ENCODE measurements around the gene C6orf89.

C6orf89 gene

GRCh38 chr6:36885461-36886401, at the start of gene C6orf89:
Gene C6orf89 (plus strand): TSS chr6:36885952. CDS start chr6:36899445, 13,493 bp downstream.
- DNase-seq, result peak; percentile 99 to 100

GRCh38 chr6:36836111-36837021, 49.4 kb upstream of the C6orf89 start:
- DNase-seq, result no peak

- no peak for DNase-seq
Observed at GRCh38 chr6:36837022-36837339, 48.8 kb upstream of the C6orf89 start.

GRCh38 chr6:36837686-36838085, 48.1 kb upstream of the C6orf89 start:
- DNase-seq, result no peak

GRCh38 chr6:36838896-36839748, 46.6 kb upstream of the C6orf89 start, which contains the start of gene CPNE5:
Gene CPNE5 (minus strand): TSS chr6:36839444. CDS start chr6:36839377, 67 bp downstream.
- no peak for DNase-seq

- no peak for DNase-seq
Observed at GRCh38 chr6:36839749-36840431, 45.9 kb upstream of the C6orf89 start.

GRCh38 chr6:36840432-36841403, 45.0 kb upstream of the C6orf89 start:
- DNase-seq, result no peak

- DNase-seq, result no peak
Observed at GRCh38 chr6:36841756-36842155, 44.0 kb upstream of the C6orf89 start.

- no peak for DNase-seq
Observed at GRCh38 chr6:36843170-36843569, 42.6 kb upstream of the C6orf89 start.

- no peak for DNase-seq
Observed at GRCh38 chr6:36844232-36845170, 41.3 kb upstream of the C6orf89 start.

- DNase-seq, result no peak
Observed at GRCh38 chr6:36845233-36845632, 40.5 kb upstream of the C6orf89 start.

- DNase-seq, result no peak
Observed at GRCh38 chr6:36847152-36847551, 38.6 kb upstream of the C6orf89 start.

- DNase-seq, result no peak
Observed at GRCh38 chr6:36847991-36848390, 37.8 kb upstream of the C6orf89 start.

- DNase-seq, result no peak
Observed at GRCh38 chr6:36848658-36849441, 36.9 kb upstream of the C6orf89 start.

- DNase-seq, result no peak
Observed at GRCh38 chr6:36850021-36850420, 35.7 kb upstream of the C6orf89 start.

GRCh38 chr6:36851149-36851614, 34.6 kb upstream of the C6orf89 start:
- DNase-seq, result peak; percentile 72 to 85

- peak; percentile 47 to 68 for DNase-seq
Observed at GRCh38 chr6:36851626-36852025, 34.1 kb upstream of the C6orf89 start.

- DNase-seq, result no peak
Observed at GRCh38 chr6:36852481-36853147, 33.1 kb upstream of the C6orf89 start.

Data from AML-193 (cell line).